AML-193 (cell line): ENCODE results near the gene EPHB6.

Source experiments
- DNase-seq, 2 experiments: peaks; one replicate each; lab custom pipeline; 2025; lab: John Stamatoyannopoulos, UW

Gene EPHB6

GRCh38 chr7:142896151-142896550 is 41.3 kb downstream of the EPHB6 start:
- no peak for DNase-seq

- no peak for DNase-seq
Measured at GRCh38 chr7:142896741-142897379, 42.0 kb downstream of the EPHB6 start.

GRCh38 chr7:142897691-142898090 is 42.8 kb downstream of the EPHB6 start:
- no peak for DNase-seq

- no peak for DNase-seq
Measured at GRCh38 chr7:142898377-142899170, 43.7 kb downstream of the EPHB6 start.

GRCh38 chr7:142899661-142900060 is 44.8 kb downstream of the EPHB6 start:
- DNase-seq: no peak

GRCh38 chr7:142901426-142902259 is 46.8 kb downstream of the EPHB6 start:
- no peak for DNase-seq

- no peak for DNase-seq
Measured at GRCh38 chr7:142904128-142904527, 49.3 kb downstream of the EPHB6 start.

GRCh38 chr7:142905759-142906158 is 50.9 kb downstream of the EPHB6 start:
- no peak for DNase-seq

- peak; percentile 56 to 66 for DNase-seq
Measured at GRCh38 chr7:142906643-142907042, 51.8 kb downstream of the EPHB6 start.

GRCh38 chr7:142908290-142908689 is 53.4 kb downstream of the EPHB6 start:
- no peak for DNase-seq

- peak; percentile 65 to 66 for DNase-seq
Measured at GRCh38 chr7:142908921-142909890, 54.3 kb downstream of the EPHB6 start.

GRCh38 chr7:142910031-142910433 is 55.2 kb downstream of the EPHB6 start:
- no peak for DNase-seq

- DNase-seq: no peak
Measured at GRCh38 chr7:142910481-142910880, 55.6 kb downstream of the EPHB6 start.

GRCh38 chr7:142913051-142913450 is 58.2 kb downstream of the EPHB6 start:
- no peak for DNase-seq

GRCh38 chr7:142913566-142913965 is 58.7 kb downstream of the EPHB6 start:
- no peak for DNase-seq

- DNase-seq: no peak
Measured at GRCh38 chr7:142914121-142914520, 59.2 kb downstream of the EPHB6 start.

- no peak for DNase-seq
Measured at GRCh38 chr7:142915315-142915714, 60.4 kb downstream of the EPHB6 start.

- DNase-seq: no peak
Measured at GRCh38 chr7:142916508-142916907, 61.6 kb downstream of the EPHB6 start.

GRCh38 chr7:142917447-142917846 is 62.6 kb downstream of the EPHB6 start:
- DNase-seq: no peak

GRCh38 chr7:142918901-142919300 is 64.0 kb downstream of the EPHB6 start:
- no peak for DNase-seq

GRCh38 chr7:142919656-142920055 is 64.8 kb downstream of the EPHB6 start:
- no peak for DNase-seq
